ENCODE measurements around the gene SCART1. TPM values are rescaled to one million over a fixed set of nuclear protein-coding genes. Genes with fewer than 3 reads are reported as not detected.
"Not testable (repeated sequence)": the region's sequence is repeated elsewhere in the genome, so short reads cannot be mapped to it uniquely, and the experiment has no call there.

The SCART1 gene
- total RNA-seq, 4 donors from 2014 or later, result 4.8 to 8.1 (median 6.1) TPM

- no peak overlapping the region for H3K4me3 ChIP-seq
- no peaks in the 10 kb centered on the region for H3K4me1 ChIP-seq
- no peak for DNase-seq (ENCODE audit: low spot score in 2 of 2)
- peaks cover 0 to 51% (median 8%) of the 10 kb centered on the region in 4 donors for H3K9me3 ChIP-seq
- no peaks in the 10 kb centered on the region for H3K27me3 ChIP-seq
- peaks cover 0 to 19% (median 0%) of the 10 kb centered on the region in 3 donors for H3K36me3 ChIP-seq
- no peak for TF ChIP-seq EP300 (IDR thresholded peaks at IDR 0.05)
- TF ChIP-seq CTCF (IDR thresholded peaks at IDR 0.05), result no peak
- TF ChIP-seq POLR2A (IDR thresholded peaks at IDR 0.05), result no peak
- H3K27ac ChIP-seq, result no peak overlapping the region
Observed at GRCh38 chr10:133488354-133488753, 34.6 kb downstream of the SCART1 start.

GRCh38 chr10:133489816-133490588 lies 36.3 kb downstream of the SCART1 start:
- Histone ChIP-seq H3K4me1 (no peaks in the 10 kb centered on the region), H3K36me3 (peaks cover 0 to 26% (median 0%) of the 10 kb centered on the region in 3 donors), H3K27ac (no peak overlapping the region), H3K9me3 (peaks cover 0 to 38% (median 4%) of the 10 kb centered on the region in 4 donors), H3K27me3 (no peaks in the 10 kb centered on the region), H3K4me3 (no peak overlapping the region)
- no peak for TF ChIP-seq CTCF (IDR thresholded peaks at IDR 0.05)
- no peak for TF ChIP-seq POLR2A (IDR thresholded peaks at IDR 0.05)
- TF ChIP-seq EP300 (IDR thresholded peaks at IDR 0.05), result no peak
- 46 to 53% methylated on average over 2 of the region's 2 CpGs for WGBS, 2 donors
- DNase-seq (ENCODE audit: low spot score in 2 of 2), result no peak

- H3K27me3 ChIP-seq; H3K27ac ChIP-seq; H3K4me3 ChIP-seq; H3K4me1 ChIP-seq; DNase-seq (ENCODE audit: low spot score in 2 of 2): not testable (repeated sequence)
- 67 to 68% methylated on average over 4 of the region's 4 CpGs for WGBS, 2 donors
- Histone ChIP-seq H3K9me3 (peaks cover 0 to 24% (median 0%) of the 10 kb centered on the region in 4 donors), H3K36me3 (peaks cover 0 to 45% (median 0%) of the 10 kb centered on the region in 3 donors)
Observed at GRCh38 chr10:133493562-133493961, 39.8 kb downstream of the SCART1 start.

- Histone ChIP-seq H3K36me3 (peaks cover 0 to 68% (median 0%) of the 10 kb centered on the region in 3 donors), H3K9me3 (peaks cover 0 to 45% (median 0%) of the 10 kb centered on the region in 4 donors)
- 46 to 55% methylated on average over 6 of the region's 6 CpGs for WGBS, 2 donors
- H3K27me3 ChIP-seq; H3K4me1 ChIP-seq; DNase-seq (ENCODE audit: low spot score in 2 of 2); H3K4me3 ChIP-seq; H3K27ac ChIP-seq: not testable (repeated sequence)
- peak in 2 of 5 experiments; percentile 11 to 14 for TF ChIP-seq CTCF (IDR thresholded peaks at IDR 0.05)
Observed at GRCh38 chr10:133497363-133497762, 43.6 kb downstream of the SCART1 start.

GRCh38 chr10:133499176-133499575 lies 45.4 kb downstream of the SCART1 start:
- not testable (repeated sequence) for H3K4me1 ChIP-seq; DNase-seq (ENCODE audit: low spot score in 2 of 2); H3K4me3 ChIP-seq; H3K27ac ChIP-seq; H3K27me3 ChIP-seq
- peaks cover 0 to 45% (median 0%) of the 10 kb centered on the region in 4 donors for H3K9me3 ChIP-seq
- H3K36me3 ChIP-seq, result peaks cover 0 to 67% (median 0%) of the 10 kb centered on the region in 3 donors
- WGBS, 2 donors, result 80% methylated on average over 1 of the region's 1 CpG; no CpG with 5 or more reads in 1 of the 2 donors

GRCh38 chr10:133500897-133501296 lies 47.2 kb downstream of the SCART1 start:
- H3K36me3 ChIP-seq, result peaks cover 0 to 60% (median 0%) of the 10 kb centered on the region in 3 donors
- H3K27ac ChIP-seq; H3K4me1 ChIP-seq; H3K4me3 ChIP-seq; DNase-seq (ENCODE audit: low spot score in 2 of 2); H3K27me3 ChIP-seq: not testable (repeated sequence)
- 64 to 65% methylated on average over 4 of the region's 4 CpGs for WGBS, 2 donors
- H3K9me3 ChIP-seq, result peaks cover 0 to 35% (median 0%) of the 10 kb centered on the region in 4 donors
